ENCODE results near the gene ITSN1. TPM values are rescaled to one million over a fixed set of nuclear protein-coding genes. Genes with fewer than 3 reads are reported as not detected.

ITSN1 gene
- total and polyA plus RNA-seq, 2 of the 13 experiments (the other 11 are each of a cell fraction or from before 2014, with no cell fraction given) = 26.1 to 33.8 TPM

- TF ChIP-seq ARID5B (CRISPR knock-in tag; IDR thresholded peaks at IDR 0.05) (peak; percentile 21; the same call in 1 of the 2 replicates), MYNN (CRISPR knock-in tag; IDR thresholded peaks at IDR 0.05; ENCODE audit: low read depth) (no peak), ZNF75D (CRISPR knock-in tag; IDR thresholded peaks at IDR 0.05; ENCODE audit: borderline replicate concordance) (no peak), PITX1 (CRISPR knock-in tag; IDR thresholded peaks at IDR 0.05) (no peak), RARA (CRISPR knock-in tag; IDR thresholded peaks at IDR 0.05) (0 out of 2 replicates have a peak, but pooled peaks have one; percentile 6), DMAP1 (CRISPR knock-in tag; IDR thresholded peaks at IDR 0.05) (peak; percentile 52), HMG20B (CRISPR knock-in tag; conservative IDR thresholded peaks at IDR 0.05) (no peak), ZNF879 (CRISPR knock-in tag; IDR thresholded peaks at IDR 0.05) (no peak), NKX3-1 (CRISPR knock-in tag; IDR thresholded peaks at IDR 0.05) (no peak), NFKB2 (CRISPR knock-in tag; IDR thresholded peaks at IDR 0.05; ENCODE audit: borderline replicate concordance) (peak; percentile 23; the same call in 1 of the 2 replicates), ELF3 (CRISPR knock-in tag; IDR thresholded peaks at IDR 0.05) (0 out of 2 replicates have a peak, but pooled peaks have one; percentile 10), ZNF136 (CRISPR knock-in tag; IDR thresholded peaks at IDR 0.05; ENCODE audit: low read depth) (no peak), HNRNPUL1 (IDR thresholded peaks at IDR 0.05; ENCODE audit: low read depth, low read length) (no peak), CREBL2 (CRISPR knock-in tag; IDR thresholded peaks at IDR 0.05; ENCODE audit: borderline replicate concordance) (no peak), ZUFSP (CRISPR knock-in tag; IDR thresholded peaks at IDR 0.05; ENCODE audit: borderline replicate concordance) (no peak), ZSCAN29 (CRISPR knock-in tag; conservative IDR thresholded peaks at IDR 0.05) (no peak), ZNF670 (CRISPR knock-in tag; IDR thresholded peaks at IDR 0.05; ENCODE audit: borderline replicate concordance) (no peak), ZNF143 (CRISPR knock-in tag; IDR thresholded peaks at IDR 0.05) (peak; percentile 99), ZNF160 (CRISPR knock-in tag; IDR thresholded peaks at IDR 0.05) (no peak), ZNF737 (CRISPR knock-in tag; IDR thresholded peaks at IDR 0.05; ENCODE audit: borderline replicate concordance) (no peak), ZNF569 (CRISPR knock-in tag; IDR thresholded peaks at IDR 0.05; ENCODE audit: borderline replicate concordance) (no peak), ZBTB7B (CRISPR knock-in tag; IDR thresholded peaks at IDR 0.05) (peak; percentile 75), TMF1 (CRISPR knock-in tag; IDR thresholded peaks at IDR 0.05; ENCODE audit: low read depth) (no peak), ATF5 (CRISPR knock-in tag; IDR thresholded peaks at IDR 0.05; ENCODE audit: low read depth) (no peak), SMAD3 (CRISPR knock-in tag; IDR thresholded peaks at IDR 0.05) (no peak)
These were observed 273.3 kb downstream of the ITSN1 start, which contains the start of gene ATP5PO (continued) for GRCh38 chr21:33915368-33916199.
